Psoas muscle (tissue), 8 donors: ENCODE measurements around the gene SIPA1L3. TPM values are rescaled to one million over a fixed set of nuclear protein-coding genes. Genes with fewer than 3 reads are reported as not detected.

Experiments used
- ATAC-seq, 4 donors: fragments of 200-7000 bp; cut with Tn5 transposase; one replicate each; pipeline ENCODE4 v1.9.1; 2020; ENCODE audit warnings: moderate library complexity in 3 of 4, mild to moderate bottlenecking in 2 of 4
- DNase-seq, 2 donors: peaks; one replicate each; pipeline ENCODE4 v3.0.0-alpha.2; 2020
- H3K27ac ChIP-seq: fragments of 200-600 bp; one replicate; pipeline ENCODE4 v1.8.0; 2022
- H3K27me3 ChIP-seq, 3 donors: fragments of 200-600 bp in 1 of 3; one replicate each; pipeline versions ENCODE4 v1.6.1 to v1.8.0; 2013 to 2022; ENCODE audit warnings: low read length in 2 of 3, mild to moderate bottlenecking in 2 of 3, moderate library complexity in 1 of 3; ENCODE audit not compliant: insufficient read depth in 3 of 3
- H3K36me3 ChIP-seq, 2 donors: fragments of 200-600 bp in 1 of 2; one replicate each; pipeline versions ENCODE4 v1.6.1 to v1.8.0; 2013 to 2022; ENCODE audit warnings: low read depth in 1 of 2, mild to moderate bottlenecking in 1 of 2, moderate library complexity in 1 of 2; ENCODE audit not compliant: insufficient read depth in 1 of 2
- H3K4me1 ChIP-seq: fragments of 200-600 bp; one replicate; pipeline ENCODE4 v1.8.0; 2022
- H3K4me3 ChIP-seq: fragments of 200-600 bp; one replicate; pipeline ENCODE4 v1.8.0; 2022; ENCODE audit warnings: mild to moderate bottlenecking
- H3K9me3 ChIP-seq: fragments of 200-600 bp; one replicate; pipeline ENCODE4 v1.8.0; 2022
- CTCF ChIP-seq: fragments of 200-600 bp; IDR thresholded peaks from one replicate; pipeline ENCODE4 v1.8.0; 2022; ENCODE audit warnings: antibody characterized with exemption
- whole genome bisulfite sequencing, 3 donors: extraction: QIAGEN DNeasy Blood & Tissue Kit; methylation state at CpG; one replicate each; pipeline versions ENCODE4 v1.1.6 to v1.1.7; 2013; 5-methylcytosine and 5-hydroxymethylcytosine counted together
- intact Hi-C, 2 donors: fragments of 100-400 bp; cut with DNase I; formaldehyde crosslinking; loops; one replicate each; pipeline versions ENCODE4 v1.11.0 to v1.14.2; 2022
- polyA plus RNA-seq, 3 donors: library from polyadenylated mRNA; stranded (reverse); fragments of 200-250 nt; gene quantifications; one replicate each; pipeline ENCODE4 v1.2.3, GENCODE V29; 2013
- total RNA-seq, 4 donors: library from RNA; stranded (reverse); fragmentation: NEBNext Ultra II Directional in 2 of 4; extraction: Animal tissue kit (Norgen Biotek cat#: 25700) in 2 of 4; gene quantifications; one replicate each; pipeline versions ENCODE4 v1.2.1 to v1.2.4, GENCODE V29; 2021 to 2023
- donor health status: healthy with polysubstance abuse.
- donor health status: DM: no; HTN: no; CAD: no; lungs with moderate emphysema.
- donor health status: Bipolar disorder and iron deficiency.
- donor health status: healthy.
- donor health status: DM: yes; HTN: yes; CAD: no.
- donor health status: DM: no; HTN: no; CAD: no.
- donor health status: DM: no; HTN: no; CAD: no.
- donor health status: DM: yes; HTN: yes; CAD: no.

SIPA1L3 gene
- total and polyA plus RNA-seq, 7 donors: 2.9 to 28.2 (median 8.3) TPM

GRCh38 chr19:38210458-38210987 is 303.5 kb downstream of the SIPA1L3 start:
- TF ChIP-seq CTCF: no peak
- intact Hi-C loops: no loop called here
- Histone ChIP-seq H3K36me3 (peaks cover 4 to 13% of the 10 kb centered on the region in 2 donors), H3K4me3 (peak overlapping the region; percentile 15), H3K4me1 (no peaks in the 10 kb centered on the region), H3K27ac (no peak overlapping the region), H3K27me3 (peaks cover 0 to 64% (median 18%) of the 10 kb centered on the region in 3 donors), H3K9me3 (no peaks in the 10 kb centered on the region)
- ATAC-seq (peak in 2 of 4 donors; percentile 30 to 58), DNase-seq (peak; percentile 56 to 85)
- 2 to 3% (median 3%) methylated on average over 23 to 24 of the region's 24 CpGs for WGBS, 3 donors

- ATAC-seq (no peak), DNase-seq (no peak)
- H3K27ac ChIP-seq: no peak overlapping the region
- H3K9me3 ChIP-seq: no peaks in the 10 kb centered on the region
- intact Hi-C loops: no loop called here
- 9 to 11% (median 9%) methylated on average over 14 to 27 of the region's 27 CpGs for WGBS, 3 donors
- H3K36me3 ChIP-seq: peaks cover 2 to 7% of the 10 kb centered on the region in 2 donors
- H3K27me3 ChIP-seq: peaks cover 0 to 71% (median 20%) of the 10 kb centered on the region in 3 donors
- TF ChIP-seq CTCF: no peak
- no peaks in the 10 kb centered on the region for H3K4me1 ChIP-seq
- H3K4me3 ChIP-seq: no peak overlapping the region
Measured at GRCh38 chr19:38211151-38211591, 304.2 kb downstream of the SIPA1L3 start.

GRCh38 chr19:38211766-38212165 is 304.8 kb downstream of the SIPA1L3 start:
- Histone ChIP-seq H3K27ac (no peak overlapping the region), H3K4me1 (no peaks in the 10 kb centered on the region), H3K27me3 (peaks cover 0 to 74% (median 20%) of the 10 kb centered on the region in 3 donors), H3K4me3 (no peak overlapping the region), H3K9me3 (no peaks in the 10 kb centered on the region), H3K36me3 (peaks cover 0 to under 1% of the 10 kb centered on the region in 2 donors)
- intact Hi-C loops: no loop called here
- no peak for TF ChIP-seq CTCF
- no peak for DNase-seq
- WGBS, 3 donors: 57 to 70% (median 61%) methylated on average over 9 to 15 of the region's 15 CpGs
- ATAC-seq: no peak

GRCh38 chr19:38213469-38213868 is 306.5 kb downstream of the SIPA1L3 start:
- no peaks in the 10 kb centered on the region for H3K9me3 ChIP-seq
- DNase-seq (no peak), ATAC-seq (no peak)
- 61 to 81% (median 67%) methylated on average over 17 to 23 of the region's 23 CpGs for WGBS, 3 donors
- no peaks in the 10 kb centered on the region for H3K4me1 ChIP-seq
- no peaks in the 10 kb centered on the region for H3K36me3 ChIP-seq
- H3K27me3 ChIP-seq: peaks cover 0 to 71% (median 20%) of the 10 kb centered on the region in 3 donors
- H3K4me3 ChIP-seq: no peak overlapping the region
- intact Hi-C loops: no loop called here
- H3K27ac ChIP-seq: no peak overlapping the region
- no peak for TF ChIP-seq CTCF
